ENCODE results near the gene CWC25.

DNA sequence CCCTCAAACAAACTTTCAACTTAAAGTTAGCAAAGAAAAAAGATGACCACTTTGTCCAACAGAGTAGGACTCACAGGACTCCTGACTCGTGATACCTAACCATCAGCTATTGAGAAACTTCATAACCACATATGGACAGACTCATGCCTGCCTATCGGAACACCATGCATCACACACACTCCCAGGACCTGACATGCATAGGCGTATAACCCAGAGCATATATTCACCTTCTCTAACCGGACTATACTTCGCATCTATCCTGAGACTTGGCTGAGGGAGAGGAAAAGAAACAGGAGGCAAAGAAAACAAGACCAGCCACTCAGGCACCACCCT lies 28.0 kb downstream of the CWC25 start:
- no peak for TF ChIP-seq POLR2A (IDR thresholded peaks at IDR 0.05)
- TF ChIP-seq CTCF (IDR thresholded peaks at IDR 0.05) = no peak

Measured in right lobe of liver (tissue), 4 donors.